Measurements from ENCODE around the gene RACGAP1. TPM values are rescaled to one million over a fixed set of nuclear protein-coding genes. Genes with fewer than 3 reads are reported as not detected.

RACGAP1 gene
- total and polyA plus RNA-seq, 2 of the 4 experiments (the other 2 are of a cell fraction) = 37.9 to 110 TPM

- TF ChIP-seq CHD1 (IDR thresholded peaks at IDR 0.05; ENCODE audit: low read depth, low read length) (no peak), CEBPB (IDR thresholded peaks at IDR 0.05; ENCODE audit: low read depth, low read length) (no peak), RAD21 (IDR thresholded peaks at IDR 0.05; ENCODE audit: low read length) (no peak)
These were observed 53.2 kb downstream of the RACGAP1 start (continued) for GRCh38 chr12:49972129-49972528.

DNA sequence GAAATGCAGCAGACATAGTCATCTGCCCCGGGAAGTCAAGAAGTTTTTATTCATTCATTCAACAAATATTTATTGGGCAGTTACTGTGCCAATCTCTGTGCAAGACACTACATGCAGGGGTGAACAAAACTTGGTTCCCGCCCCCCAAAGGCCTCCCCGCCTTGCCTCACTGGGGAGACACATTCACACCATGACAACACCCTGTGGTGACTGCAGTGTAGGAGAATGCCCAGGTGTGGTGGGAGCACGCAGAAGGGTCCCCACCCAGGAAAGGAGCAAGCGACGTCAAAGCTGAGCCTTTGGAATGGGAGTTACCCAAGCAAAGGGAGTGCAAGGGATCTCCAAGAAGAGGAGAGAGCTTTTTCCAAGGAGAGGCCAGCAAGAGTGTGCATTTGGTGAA lies 54.2 kb downstream of the RACGAP1 start:
- Histone ChIP-seq H4K5ac (ENCODE audit: low read depth, low read length) (no peak overlapping the region), H3K36me3 (ENCODE audit: control insufficient read depth, insufficient read depth, low read length) (no peaks in the 10 kb centered on the region), H2BK5ac (ENCODE audit: low read depth, low read length, poor library complexity, severe bottlenecking) (no peak overlapping the region), H3K27me3 (ENCODE audit: control insufficient read depth, insufficient read depth, low read length) (peaks cover 54% of the 10 kb centered on the region), H3K56ac (ENCODE audit: extremely low read depth, insufficient read depth, low read length) (no peak overlapping the region), H3K27ac (ENCODE audit: insufficient read depth, low read length) (no peak overlapping the region), H2BK20ac (ENCODE audit: low read depth, low read length) (no peak overlapping the region), H4K91ac (ENCODE audit: insufficient read depth, low read depth, low read length) (no peak overlapping the region), H3K18ac (ENCODE audit: low read depth, low read length) (no peak overlapping the region), H2AK5ac (ENCODE audit: low read depth, low read length) (no peak overlapping the region), H3K23ac (ENCODE audit: low read depth, low read length) (no peak overlapping the region), H2BK120ac (ENCODE audit: low read depth, low read length) (no peak overlapping the region), H3K4ac (ENCODE audit: low read depth, low read length) (no peak overlapping the region), H3K9me1 (ENCODE audit: insufficient read depth, low read length) (no peaks in the 10 kb centered on the region), H4K20me1 (ENCODE audit: insufficient read depth, low read length) (no peaks in the 10 kb centered on the region), H2BK15ac (ENCODE audit: low read depth, low read length) (no peak overlapping the region), H3K9ac (ENCODE audit: low read depth, low read length) (no peak overlapping the region), H3K4me1 (ENCODE audit: control insufficient read depth, insufficient read depth, low read length) (no peaks in the 10 kb centered on the region), H2AK9ac (replicated peaks; ENCODE audit: low read depth, low read length, poor library complexity) (no peak overlapping the region), H4K8ac (ENCODE audit: low read depth in 2 of 2, low read length in 2 of 2) (no peak overlapping the region), H3K9me3 (ENCODE audit: control insufficient read depth, insufficient read depth, low read length) (no peaks in the 10 kb centered on the region), H2AFZ (replicated peaks; ENCODE audit: low read length, poor library complexity) (no peak overlapping the region), H3K4me2 (ENCODE audit: low read depth, low read length) (no peak overlapping the region), H3K4me3 (ENCODE audit: insufficient read depth, low read depth, low read length) (no peak overlapping the region), H3K14ac (replicated peaks; ENCODE audit: low read depth, low read length) (no peak overlapping the region), H3K79me1 (ENCODE audit: low read depth in 1 of 2, low read length in 2 of 2) (no peaks in the 10 kb centered on the region)
- in situ Hi-C loops (cut with MboI; ENCODE audit: low sequenced_read_pairs) (loop anchor here (5.0 to 10.0 kb wide), 2 partner anchors 86 to 204 kb away; partner anchors contain the start of gene ASIC1), dilution Hi-C loops (cut with HindIII; ENCODE audit: low sequenced_read_pairs, unreplicated experiment) (no loop called here), intact Hi-C loops (cut with micrococcal nuclease) (no loop called here)
- POLR2A ChIA-PET (ENCODE audit: unreplicated experiment) = no interaction called here
- CTCF ChIA-PET = interaction anchor here (1.2 kb wide), 1 partner anchor 85 kb away, joined by 4 read pairs; no protein-coding TSS in a partner anchor
- TF ChIP-seq FOS (IDR thresholded peaks at IDR 0.05; ENCODE audit: low read depth, low read length) = no peak
- TF ChIP-seq MAZ (IDR thresholded peaks at IDR 0.05; ENCODE audit: borderline replicate concordance, low read depth, low read length) = no peak
- TF ChIP-seq BHLHE40 (IDR thresholded peaks at IDR 0.05; ENCODE audit: low read depth, low read length) = no peak
- TF ChIP-seq USF2 (IDR thresholded peaks at IDR 0.05; ENCODE audit: low read depth, low read length) = no peak
- no peak for TF ChIP-seq MAFK (IDR thresholded peaks at IDR 0.05; ENCODE audit: low read depth, low read length)
- TF ChIP-seq MXI1 (IDR thresholded peaks at IDR 0.05; ENCODE audit: borderline replicate concordance, low read depth, low read length) = no peak
- TF ChIP-seq CEBPB (IDR thresholded peaks at IDR 0.05; ENCODE audit: low read depth, low read length) = no peak
- no peak for TF ChIP-seq RCOR1 (IDR thresholded peaks at IDR 0.05; ENCODE audit: insufficient replicate concordance, low read length)
- no peak for TF ChIP-seq CHD1 (IDR thresholded peaks at IDR 0.05; ENCODE audit: low read depth, low read length)
- TF ChIP-seq, protein P1, sequence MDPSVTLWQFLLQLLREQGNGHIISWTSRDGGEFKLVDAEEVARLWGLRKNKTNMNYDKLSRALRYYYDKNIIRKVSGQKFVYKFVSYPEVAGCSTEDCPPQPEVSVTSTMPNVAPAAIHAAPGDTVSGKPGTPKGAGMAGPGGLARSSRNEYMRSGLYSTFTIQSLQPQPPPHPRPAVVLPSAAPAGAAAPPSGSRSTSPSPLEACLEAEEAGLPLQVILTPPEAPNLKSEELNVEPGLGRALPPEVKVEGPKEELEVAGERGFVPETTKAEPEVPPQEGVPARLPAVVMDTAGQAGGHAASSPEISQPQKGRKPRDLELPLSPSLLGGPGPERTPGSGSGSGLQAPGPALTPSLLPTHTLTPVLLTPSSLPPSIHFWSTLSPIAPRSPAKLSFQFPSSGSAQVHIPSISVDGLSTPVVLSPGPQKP (IDR thresholded peaks at IDR 0.05; ENCODE audit: borderline replicate concordance, low read depth, low read length) = no peak
- no peak for TF ChIP-seq SMC3 (IDR thresholded peaks at IDR 0.05; ENCODE audit: low read depth, low read length)
- no peak for TF ChIP-seq RFX5 (IDR thresholded peaks at IDR 0.05; ENCODE audit: low read depth, low read length)
- BruUV-seq (replicated peaks) = no TSS peak
- WGBS, 2 experiments (ENCODE audit: extremely low coverage in 2 of 2, insufficient read length in 1 of 2) = 83% methylated on average over 1 of the region's 6 CpGs; no CpG with 5 or more reads in 1 of the 2 experiments
- DNase-seq (no peak), ATAC-seq (ENCODE audit: low read depth) (no peak)

All from IMR-90 (cell line).